ENCODE results near the gene WDR53. TPM values are rescaled to one million over a fixed set of nuclear protein-coding genes. Genes with fewer than 3 reads are reported as not detected.
"Not testable (repeated sequence)": the region's sequence is repeated elsewhere in the genome, so short reads cannot be mapped to it uniquely, and the experiment has no call there.

Gene WDR53
- total RNA-seq, 1 donor from 2014 or later, result 9.5 TPM

DNA sequence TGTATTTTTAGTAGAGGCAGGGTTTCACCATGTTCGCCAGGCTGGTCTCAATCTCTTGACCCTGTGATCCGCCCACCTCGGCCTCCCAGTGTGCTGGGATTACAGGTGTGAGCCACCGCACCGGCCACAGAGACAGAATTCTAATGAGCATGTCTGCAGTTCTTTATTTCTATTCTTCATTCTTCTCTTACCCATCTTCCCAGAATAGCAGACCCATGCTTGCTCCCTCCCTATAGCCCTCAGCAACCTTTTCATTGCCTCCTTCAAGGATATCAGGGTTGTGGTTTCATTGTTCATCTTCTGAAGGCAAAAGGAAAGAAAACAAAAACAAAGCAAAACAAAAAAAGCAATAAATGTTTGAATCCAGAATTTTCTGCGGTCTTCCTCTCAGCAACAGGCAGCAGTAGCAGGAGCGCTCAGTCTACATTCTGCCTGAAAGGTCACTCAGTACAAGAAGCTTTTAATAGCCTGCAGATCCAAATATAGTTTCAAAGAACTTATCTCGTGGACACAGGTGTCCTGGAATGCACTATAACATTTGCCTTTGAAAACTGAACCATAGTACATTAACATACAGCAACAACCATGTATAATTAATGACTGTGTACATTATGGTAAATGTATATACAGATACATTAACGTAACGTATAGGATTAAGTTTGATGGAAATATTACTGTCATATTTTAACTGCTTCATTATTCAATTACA is 53.3 kb downstream of the WDR53 start, which contains the start of gene SMCO1:
Gene SMCO1, minus strand, starts transcription at position 434 of the 709 bp plus-strand sequence. Its CDS starts 137 bp downstream, at position 297.
- intact Hi-C loops (cut with DNase I), result no loop called here
- DNase-seq, result no peak
- Histone ChIP-seq H3K4me1 (no peaks in the 10 kb centered on the region), H3K27me3 (ENCODE audit: low read depth) (no peaks in the 10 kb centered on the region), H3K27ac (no peak within 1 kb of the TSS), H3K4me3 (no peak within 1 kb of the TSS), H3K9me3 (peaks cover 24% of the 10 kb centered on the region), H3K36me3 (no peaks in the 10 kb centered on the region)
- TF ChIP-seq CTCF (IDR thresholded peaks at IDR 0.05), result no peak
- ATAC-seq, result no peak

- H3K27ac ChIP-seq, result no peak overlapping the region
- no peak for ATAC-seq
- no peak for TF ChIP-seq CTCF (IDR thresholded peaks at IDR 0.05)
- H3K9me3 ChIP-seq, result peaks cover 17% of the 10 kb centered on the region
- intact Hi-C loops (cut with DNase I), result no loop called here
- no peak overlapping the region for H3K4me3 ChIP-seq
- DNase-seq, result no peak
- no peaks in the 10 kb centered on the region for H3K4me1 ChIP-seq
- no peaks in the 10 kb centered on the region for H3K27me3 ChIP-seq (ENCODE audit: low read depth)
- H3K36me3 ChIP-seq, result no peaks in the 10 kb centered on the region
These were observed 54.0 kb downstream of the WDR53 start for GRCh38 chr3:196514350-196514716.

DNA sequence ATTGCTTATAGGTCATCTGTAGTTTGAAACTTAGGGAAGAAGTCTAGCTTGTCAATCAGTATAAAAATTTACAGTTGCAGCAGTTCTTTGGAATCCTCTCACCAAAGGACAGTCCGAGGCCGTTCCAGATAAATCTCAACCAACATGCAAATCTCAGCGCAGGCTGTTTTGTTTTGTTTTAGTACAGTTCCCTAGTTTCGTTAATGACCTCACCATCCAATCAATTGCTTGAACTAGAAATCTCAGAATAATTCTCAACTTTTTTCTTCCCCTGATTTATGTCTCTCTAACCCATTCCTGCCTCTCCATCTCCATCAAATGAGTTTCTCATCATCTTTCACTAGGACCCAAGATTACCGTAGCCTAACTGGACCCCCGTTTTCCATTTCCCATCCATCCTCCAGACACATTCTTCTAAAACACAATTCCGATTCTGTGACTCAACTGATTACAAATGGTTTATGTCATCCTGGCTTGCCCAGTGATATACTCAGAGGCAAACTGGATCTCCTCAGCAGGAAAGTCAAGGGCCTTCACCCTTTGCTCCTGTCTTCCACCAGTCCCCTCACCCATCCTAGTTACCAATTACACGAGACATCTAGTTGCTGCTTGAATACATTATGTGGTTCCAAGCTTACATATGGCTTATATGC is 54.5 kb downstream of the WDR53 start:
- Histone ChIP-seq H3K27ac (no peak overlapping the region), H3K9me3 (peaks cover 12% of the 10 kb centered on the region), H3K27me3 (ENCODE audit: low read depth) (no peaks in the 10 kb centered on the region), H3K4me3 (no peak overlapping the region), H3K4me1 (no peaks in the 10 kb centered on the region), H3K36me3 (no peaks in the 10 kb centered on the region)
- TF ChIP-seq CTCF (IDR thresholded peaks at IDR 0.05), result no peak
- intact Hi-C loops (cut with DNase I), result no loop called here
- ATAC-seq (no peak), DNase-seq (no peak)

GRCh38 chr3:196511646-196512425 is 56.5 kb downstream of the WDR53 start:
- DNase-seq; H3K9me3 ChIP-seq; H3K4me1 ChIP-seq; intact Hi-C loops (cut with DNase I); H3K27me3 ChIP-seq (ENCODE audit: low read depth); H3K4me3 ChIP-seq; H3K36me3 ChIP-seq; ATAC-seq; H3K27ac ChIP-seq: not testable (repeated sequence)

DNA sequence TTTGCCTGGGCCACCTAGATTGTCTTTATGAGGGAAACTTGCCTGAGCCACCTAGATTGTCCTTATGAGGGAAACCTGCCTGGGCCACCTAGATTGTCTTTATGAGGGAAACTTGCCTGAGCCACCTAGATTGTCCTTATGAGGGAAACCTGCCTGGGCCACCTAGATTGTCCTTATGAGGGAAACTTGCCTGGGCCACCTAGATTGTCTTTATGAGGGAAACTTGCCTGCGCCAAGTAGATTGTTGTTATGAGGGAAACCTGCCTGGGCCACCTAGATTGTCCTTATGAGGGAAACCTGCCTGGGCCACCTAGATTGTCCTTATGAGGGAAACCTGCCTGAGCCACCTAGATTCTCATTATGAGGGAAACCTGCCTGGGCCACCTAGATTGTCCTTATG is 57.2 kb downstream of the WDR53 start:
- H3K4me1 ChIP-seq; ATAC-seq; H3K36me3 ChIP-seq; DNase-seq; H3K9me3 ChIP-seq; intact Hi-C loops (cut with DNase I); H3K4me3 ChIP-seq; H3K27me3 ChIP-seq (ENCODE audit: low read depth); H3K27ac ChIP-seq: not testable (repeated sequence)

GRCh38 chr3:196506687-196507086 is 61.7 kb downstream of the WDR53 start:
- no peak for ATAC-seq
- no peak overlapping the region for H3K27ac ChIP-seq
- H3K4me1 ChIP-seq, result peaks cover 7% of the 10 kb centered on the region
- TF ChIP-seq CTCF (IDR thresholded peaks at IDR 0.05), result no peak
- intact Hi-C loops (cut with DNase I), result no loop called here
- H3K36me3 ChIP-seq, result no peaks in the 10 kb centered on the region
- no peaks in the 10 kb centered on the region for H3K9me3 ChIP-seq
- DNase-seq, result no peak
- no peak overlapping the region for H3K4me3 ChIP-seq
- no peaks in the 10 kb centered on the region for H3K27me3 ChIP-seq (ENCODE audit: low read depth)

All from lower lobe of right lung (tissue), 2 donors.